Right atrium auricular region (tissue), 2 donors: ENCODE data around the gene OPTN. TPM values are rescaled to one million over a fixed set of nuclear protein-coding genes. Genes with fewer than 3 reads are reported as not detected.

Source experiments
- DNase-seq: peaks from one replicate; pipeline ENCODE4 v3.0.0-alpha.2; 2019; ENCODE audit warnings: low spot score
- H3K27ac ChIP-seq, 2 donors: fragments of 200-600 bp; sonication (generic); 1 replicate in 1 of 2; 2 replicates in 1 of 2; pipeline ENCODE4 v1.5.1; 2016 to 2019
- H3K27me3 ChIP-seq, 2 donors: fragments of 200-600 bp; sonication (generic); one replicate each; pipeline versions ENCODE4 v1.5.1 to v1.6.0; 2017 to 2019
- H3K36me3 ChIP-seq: fragments of 200-600 bp; sonication (generic); one replicate; pipeline ENCODE4 v1.5.1; 2016
- H3K4me1 ChIP-seq, 2 donors: fragments of 200-600 bp; sonication (generic); one replicate each; pipeline versions ENCODE4 v1.5.1 to v1.6.0; 2017 to 2019
- H3K4me3 ChIP-seq, 2 donors: fragments of 200-600 bp; sonication (generic); 1 replicate in 1 of 2; 2 replicates in 1 of 2; pipeline ENCODE4 v1.5.1; 2017 to 2019; ENCODE audit warnings: mild to moderate bottlenecking in 1 of 2, moderate library complexity in 1 of 2
- H3K9me3 ChIP-seq, 2 donors: fragments of 200-600 bp; sonication (generic); one replicate each; pipeline ENCODE4 v1.5.1; 2019
- total RNA-seq, 2 donors: library from RNA; depleted of rRNA; stranded (reverse); fragments of >200 nt; gene quantifications; one replicate each; pipeline ENCODE4 v1.1.0, GENCODE V29; 2016
- TF ChIP-seq, protein P1 (sequence below), 2 donors: fragments of 200-600 bp; sonication (generic); IDR thresholded peaks; one replicate each; pipeline ENCODE4 v1.5.1; 2019; ENCODE audit warnings: antibody characterized with exemption in 2 of 2

Gene OPTN
- total RNA-seq, 2 donors from 2014 or later: 67.9 to 82.7 TPM

DNA sequence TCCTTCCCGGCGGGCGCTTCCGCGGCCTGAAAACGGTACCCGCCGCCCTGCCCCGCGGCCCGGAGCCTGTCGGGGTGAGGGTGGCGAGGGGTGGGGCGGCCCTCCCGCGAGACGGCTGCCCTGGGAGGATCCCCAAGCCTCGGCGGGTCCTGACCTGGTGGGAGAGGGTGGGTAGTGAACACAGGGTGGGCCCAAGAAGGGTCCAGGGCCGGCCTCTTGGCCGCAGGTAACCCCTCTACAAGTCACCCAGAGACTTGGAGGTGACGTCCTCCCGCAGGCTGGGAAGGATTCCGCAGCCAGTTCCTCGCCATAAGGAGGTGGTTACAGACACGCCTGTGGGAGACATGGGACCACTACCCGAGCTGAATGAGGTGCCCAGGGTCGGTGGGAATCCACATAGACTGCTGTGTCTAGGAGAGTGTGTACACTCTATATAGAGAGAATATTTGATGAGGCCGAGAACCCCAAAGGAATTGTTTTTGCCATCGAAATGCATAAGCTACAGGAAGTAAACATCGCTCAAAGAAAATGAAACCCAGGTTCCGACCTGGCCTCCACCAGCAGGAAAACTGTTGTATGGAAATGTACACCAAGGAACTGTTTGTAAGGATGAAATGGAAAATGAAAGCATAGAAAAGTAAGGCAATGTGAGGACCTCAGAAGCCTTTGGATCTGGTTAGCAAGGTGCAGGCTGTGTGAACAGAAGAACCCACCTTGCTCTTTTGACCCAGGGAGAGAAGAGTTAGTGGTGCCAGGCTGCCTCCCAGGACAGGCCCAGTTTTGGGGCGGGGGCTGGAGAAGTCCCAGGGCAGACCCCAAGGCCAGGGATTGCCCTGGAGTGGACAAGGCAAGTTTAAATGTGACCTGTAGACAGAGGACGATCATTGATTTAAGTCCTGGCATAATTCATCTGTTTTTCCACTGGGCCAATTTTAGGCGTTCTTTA, 659 bp downstream of the OPTN start:
- H3K27me3 ChIP-seq: no peaks in the 10 kb centered on the region
- no peak for DNase-seq
- H3K36me3 ChIP-seq: no peaks in the 10 kb centered on the region
- H3K4me1 ChIP-seq: peaks cover 0 to 41% of the 10 kb centered on the region in 2 donors
- H3K9me3 ChIP-seq: no peaks in the 10 kb centered on the region
- H3K4me3 ChIP-seq: peak overlapping the region; percentile 86 to 99
- TF ChIP-seq, protein P1, sequence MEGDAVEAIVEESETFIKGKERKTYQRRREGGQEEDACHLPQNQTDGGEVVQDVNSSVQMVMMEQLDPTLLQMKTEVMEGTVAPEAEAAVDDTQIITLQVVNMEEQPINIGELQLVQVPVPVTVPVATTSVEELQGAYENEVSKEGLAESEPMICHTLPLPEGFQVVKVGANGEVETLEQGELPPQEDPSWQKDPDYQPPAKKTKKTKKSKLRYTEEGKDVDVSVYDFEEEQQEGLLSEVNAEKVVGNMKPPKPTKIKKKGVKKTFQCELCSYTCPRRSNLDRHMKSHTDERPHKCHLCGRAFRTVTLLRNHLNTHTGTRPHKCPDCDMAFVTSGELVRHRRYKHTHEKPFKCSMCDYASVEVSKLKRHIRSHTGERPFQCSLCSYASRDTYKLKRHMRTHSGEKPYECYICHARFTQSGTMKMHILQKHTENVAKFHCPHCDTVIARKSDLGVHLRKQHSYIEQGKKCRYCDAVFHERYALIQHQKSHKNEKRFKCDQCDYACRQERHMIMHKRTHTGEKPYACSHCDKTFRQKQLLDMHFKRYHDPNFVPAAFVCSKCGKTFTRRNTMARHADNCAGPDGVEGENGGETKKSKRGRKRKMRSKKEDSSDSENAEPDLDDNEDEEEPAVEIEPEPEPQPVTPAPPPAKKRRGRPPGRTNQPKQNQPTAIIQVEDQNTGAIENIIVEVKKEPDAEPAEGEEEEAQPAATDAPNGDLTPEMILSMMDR (IDR thresholded peaks at IDR 0.05): no peak
- H3K27ac ChIP-seq: peak overlapping the region; percentile 98 to 100

DNA sequence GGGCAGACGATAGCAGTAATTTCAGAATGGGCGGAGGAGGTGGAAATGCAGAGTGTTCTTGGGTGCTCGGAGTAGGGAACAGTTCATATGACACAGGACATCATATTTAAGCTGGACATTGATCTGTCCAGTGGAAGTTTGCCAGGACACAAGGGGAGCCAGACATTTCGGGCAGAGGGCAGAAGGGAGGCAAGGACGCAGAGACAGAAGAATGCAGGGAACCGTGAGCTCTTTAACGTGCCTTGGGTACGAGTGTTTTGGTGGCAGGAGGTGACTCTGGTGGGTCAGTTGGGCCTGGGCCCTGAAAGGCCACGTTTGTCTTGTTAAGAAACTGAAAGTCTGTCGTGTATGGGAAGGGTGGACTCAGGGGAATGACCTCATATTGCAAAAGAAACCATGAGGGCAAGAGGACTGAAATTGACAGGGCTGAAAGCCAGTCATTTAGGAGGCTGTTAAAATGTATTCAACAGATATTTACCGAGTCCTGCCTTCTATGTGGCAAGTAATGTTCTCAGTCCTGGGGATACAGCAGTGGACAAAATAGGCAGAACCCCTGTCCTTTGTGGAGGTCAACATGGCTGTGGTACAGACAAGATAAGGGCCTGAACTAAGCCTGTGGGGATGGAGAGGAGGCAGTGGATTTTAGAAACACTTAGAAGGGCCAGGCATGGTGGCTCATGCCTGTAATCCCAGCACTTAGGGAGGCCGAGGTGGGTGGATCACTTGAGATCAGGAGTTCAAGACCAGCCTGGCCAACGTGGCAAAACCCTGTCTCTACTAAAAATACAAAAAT, 2.2 kb downstream of the OPTN start:
- Histone ChIP-seq H3K4me1 (peaks cover 0 to 41% of the 10 kb centered on the region in 2 donors), H3K36me3 (no peaks in the 10 kb centered on the region), H3K27me3 (no peaks in the 10 kb centered on the region), H3K9me3 (no peaks in the 10 kb centered on the region), H3K27ac (peak overlapping the region; percentile 98 to 100), H3K4me3 (peak overlapping the region; percentile 20 to 34)
- TF ChIP-seq, protein P1 (IDR thresholded peaks at IDR 0.05): no peak
- no peak for DNase-seq

DNA sequence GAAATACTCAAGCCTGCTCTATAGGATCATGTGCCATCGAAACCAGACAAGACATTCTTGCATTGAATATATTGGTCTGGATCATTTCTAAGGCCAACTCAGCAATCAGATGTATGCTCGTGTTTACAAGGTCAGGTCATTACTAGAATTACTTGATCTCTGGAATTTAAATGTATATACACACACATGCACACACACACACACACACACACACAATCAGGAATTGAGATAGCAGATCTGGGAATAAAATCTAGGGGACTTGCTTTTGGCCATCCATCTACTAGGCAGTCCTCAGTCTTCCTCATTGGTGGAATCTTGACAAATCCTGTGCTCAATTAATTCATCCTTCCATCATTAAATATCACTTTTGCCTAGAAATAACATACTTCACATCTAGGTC, 3.6 kb downstream of the OPTN start:
- Histone ChIP-seq H3K4me3 (no peak overlapping the region), H3K27me3 (no peaks in the 10 kb centered on the region), H3K36me3 (no peaks in the 10 kb centered on the region), H3K27ac (peak overlapping the region in 1 of 2 donors; percentile 100), H3K4me1 (peaks cover 0 to 46% of the 10 kb centered on the region in 2 donors), H3K9me3 (no peaks in the 10 kb centered on the region)
- DNase-seq: no peak
- TF ChIP-seq, protein P1 (IDR thresholded peaks at IDR 0.05): no peak

DNA sequence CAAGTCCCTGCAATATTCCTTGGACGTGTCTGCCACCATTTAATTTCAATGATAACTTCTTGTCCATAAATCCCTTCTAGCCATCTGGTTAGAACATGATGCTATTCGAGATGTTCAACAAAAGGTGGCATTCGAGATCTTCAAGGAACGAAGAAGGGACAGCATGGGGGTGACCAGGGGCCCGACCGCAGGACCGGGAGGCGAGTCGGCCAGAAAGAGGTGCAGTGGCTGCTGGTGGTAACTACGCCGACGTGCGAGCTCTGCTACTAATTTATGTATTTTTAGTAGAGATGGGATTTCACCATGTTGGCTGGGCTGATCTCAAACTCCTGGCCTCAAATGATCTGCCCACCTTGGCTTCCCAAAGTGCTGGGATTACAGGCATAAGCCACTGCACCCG, 4.7 kb downstream of the OPTN start:
- Histone ChIP-seq H3K27me3 (no peaks in the 10 kb centered on the region), H3K9me3 (no peaks in the 10 kb centered on the region), H3K36me3 (peaks cover 8% of the 10 kb centered on the region), H3K27ac (no peak overlapping the region), H3K4me3 (no peak overlapping the region), H3K4me1 (peaks cover 0 to 38% of the 10 kb centered on the region in 2 donors)
- TF ChIP-seq, protein P1 (IDR thresholded peaks at IDR 0.05): no peak
- DNase-seq: no peak

DNA sequence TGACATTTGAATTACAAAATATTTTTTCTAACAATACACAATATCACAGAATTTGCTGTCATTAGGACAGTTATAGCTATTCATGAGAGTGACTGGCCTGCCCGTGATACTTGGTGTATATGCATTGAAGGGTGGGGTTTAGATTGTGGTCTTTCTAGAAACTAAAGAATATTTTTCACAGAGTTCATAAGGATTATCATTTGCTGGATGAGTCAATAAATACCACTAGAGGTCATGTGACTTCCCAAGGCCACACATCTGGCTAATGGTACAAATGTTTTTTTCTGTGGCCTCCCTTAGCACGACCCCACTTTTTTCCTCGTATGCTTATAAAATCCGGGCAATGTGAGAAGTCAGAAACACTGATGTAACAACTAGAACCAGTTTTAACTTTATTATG, 5.2 kb downstream of the OPTN start:
- TF ChIP-seq, protein P1 (IDR thresholded peaks at IDR 0.05): no peak
- no peak overlapping the region for H3K27ac ChIP-seq
- H3K4me1 ChIP-seq: peaks cover 0 to 38% of the 10 kb centered on the region in 2 donors
- no peaks in the 10 kb centered on the region for H3K9me3 ChIP-seq
- no peaks in the 10 kb centered on the region for H3K27me3 ChIP-seq
- no peak overlapping the region for H3K4me3 ChIP-seq
- H3K36me3 ChIP-seq: peaks cover 13% of the 10 kb centered on the region
- DNase-seq: no peak
